HFFc6 (cell line): ENCODE results near the gene CHAC1. TPM values are rescaled to one million over a fixed set of nuclear protein-coding genes. Genes with fewer than 3 reads are reported as not detected.
A peak's percentile ranks its signal among the peaks of the same experiment; 100 is the strongest.

Experiments
- DNase-seq: peaks from one replicate; pipeline ENCODE4 v3.0.0-alpha.2; 2018
- H3K27ac Mint-ChIP-seq: 2 replicates; pipeline ENCODE4 v1.8.0; 2020; ENCODE audit warnings: mild to moderate bottlenecking, mixed read lengths
- H3K27me3 Mint-ChIP-seq: 2 replicates; pipeline ENCODE4 v1.8.0; 2021; ENCODE audit warnings: mild to moderate bottlenecking, moderate library complexity, mixed read lengths; ENCODE audit not compliant: insufficient read depth
- H3K36me3 Mint-ChIP-seq: 2 replicates; pipeline ENCODE4 v1.8.0; 2021; ENCODE audit warnings: low read depth, mixed read lengths
- H3K4me1 Mint-ChIP-seq: 2 replicates; pipeline ENCODE4 v1.8.0; 2020; ENCODE audit warnings: low read depth, mixed read lengths
- H3K4me3 Mint-ChIP-seq: 2 replicates; pipeline ENCODE4 v1.8.0; 2020; ENCODE audit warnings: mild to moderate bottlenecking, moderate library complexity, mixed read lengths
- H3K9me3 Mint-ChIP-seq: 2 replicates; pipeline ENCODE4 v1.8.0; 2020; ENCODE audit warnings: mild to moderate bottlenecking, mixed read lengths
- total RNA-seq, 6 experiments: library from RNA; stranded (reverse); fragmentation: NEBNext Ultra II Directional; extraction: Animal tissue kit (Norgen Biotek cat#: 25700); gene quantifications; 2 replicates in 1 of 6; 3 replicates in 5 of 6; pipeline ENCODE4 v1.2.3, GENCODE V29; 2021
- TF ChIP-seq, protein P1 (sequence below): fragments of 200-600 bp; sonication (generic); IDR thresholded peaks from 2 replicates; pipeline ENCODE4 v1.5.0; 2021; ENCODE audit warnings: antibody characterized with exemption, mild to moderate bottlenecking

The CHAC1 gene
- total RNA-seq, 6 experiments from 2014 or later: 20.8 to 26.0 (median 24.2) TPM

DNA sequence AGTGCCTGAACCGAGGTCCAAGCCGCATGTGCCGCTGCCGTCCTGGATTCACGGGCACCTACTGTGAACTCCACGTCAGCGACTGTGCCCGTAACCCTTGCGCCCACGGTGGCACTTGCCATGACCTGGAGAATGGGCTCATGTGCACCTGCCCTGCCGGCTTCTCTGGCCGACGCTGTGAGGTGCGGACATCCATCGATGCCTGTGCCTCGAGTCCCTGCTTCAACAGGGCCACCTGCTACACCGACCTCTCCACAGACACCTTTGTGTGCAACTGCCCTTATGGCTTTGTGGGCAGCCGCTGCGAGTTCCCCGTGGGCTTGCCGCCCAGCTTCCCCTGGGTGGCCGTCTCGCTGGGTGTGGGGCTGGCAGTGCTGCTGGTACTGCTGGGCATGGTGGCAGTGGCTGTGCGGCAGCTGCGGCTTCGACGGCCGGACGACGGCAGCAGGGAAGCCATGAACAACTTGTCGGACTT is 17.0 kb upstream of the CHAC1 start:
- TF ChIP-seq, protein P1, sequence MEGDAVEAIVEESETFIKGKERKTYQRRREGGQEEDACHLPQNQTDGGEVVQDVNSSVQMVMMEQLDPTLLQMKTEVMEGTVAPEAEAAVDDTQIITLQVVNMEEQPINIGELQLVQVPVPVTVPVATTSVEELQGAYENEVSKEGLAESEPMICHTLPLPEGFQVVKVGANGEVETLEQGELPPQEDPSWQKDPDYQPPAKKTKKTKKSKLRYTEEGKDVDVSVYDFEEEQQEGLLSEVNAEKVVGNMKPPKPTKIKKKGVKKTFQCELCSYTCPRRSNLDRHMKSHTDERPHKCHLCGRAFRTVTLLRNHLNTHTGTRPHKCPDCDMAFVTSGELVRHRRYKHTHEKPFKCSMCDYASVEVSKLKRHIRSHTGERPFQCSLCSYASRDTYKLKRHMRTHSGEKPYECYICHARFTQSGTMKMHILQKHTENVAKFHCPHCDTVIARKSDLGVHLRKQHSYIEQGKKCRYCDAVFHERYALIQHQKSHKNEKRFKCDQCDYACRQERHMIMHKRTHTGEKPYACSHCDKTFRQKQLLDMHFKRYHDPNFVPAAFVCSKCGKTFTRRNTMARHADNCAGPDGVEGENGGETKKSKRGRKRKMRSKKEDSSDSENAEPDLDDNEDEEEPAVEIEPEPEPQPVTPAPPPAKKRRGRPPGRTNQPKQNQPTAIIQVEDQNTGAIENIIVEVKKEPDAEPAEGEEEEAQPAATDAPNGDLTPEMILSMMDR: no peak
- Mint-ChIP-seq H3K9me3 (no peaks in the 10 kb centered on the region), H3K27ac (no peak overlapping the region), H3K4me3 (no peak overlapping the region), H3K36me3 (no peaks in the 10 kb centered on the region), H3K27me3 (peaks cover 1% of the 10 kb centered on the region), H3K4me1 (peaks cover 21% of the 10 kb centered on the region)
- DNase-seq: no peak

DNA sequence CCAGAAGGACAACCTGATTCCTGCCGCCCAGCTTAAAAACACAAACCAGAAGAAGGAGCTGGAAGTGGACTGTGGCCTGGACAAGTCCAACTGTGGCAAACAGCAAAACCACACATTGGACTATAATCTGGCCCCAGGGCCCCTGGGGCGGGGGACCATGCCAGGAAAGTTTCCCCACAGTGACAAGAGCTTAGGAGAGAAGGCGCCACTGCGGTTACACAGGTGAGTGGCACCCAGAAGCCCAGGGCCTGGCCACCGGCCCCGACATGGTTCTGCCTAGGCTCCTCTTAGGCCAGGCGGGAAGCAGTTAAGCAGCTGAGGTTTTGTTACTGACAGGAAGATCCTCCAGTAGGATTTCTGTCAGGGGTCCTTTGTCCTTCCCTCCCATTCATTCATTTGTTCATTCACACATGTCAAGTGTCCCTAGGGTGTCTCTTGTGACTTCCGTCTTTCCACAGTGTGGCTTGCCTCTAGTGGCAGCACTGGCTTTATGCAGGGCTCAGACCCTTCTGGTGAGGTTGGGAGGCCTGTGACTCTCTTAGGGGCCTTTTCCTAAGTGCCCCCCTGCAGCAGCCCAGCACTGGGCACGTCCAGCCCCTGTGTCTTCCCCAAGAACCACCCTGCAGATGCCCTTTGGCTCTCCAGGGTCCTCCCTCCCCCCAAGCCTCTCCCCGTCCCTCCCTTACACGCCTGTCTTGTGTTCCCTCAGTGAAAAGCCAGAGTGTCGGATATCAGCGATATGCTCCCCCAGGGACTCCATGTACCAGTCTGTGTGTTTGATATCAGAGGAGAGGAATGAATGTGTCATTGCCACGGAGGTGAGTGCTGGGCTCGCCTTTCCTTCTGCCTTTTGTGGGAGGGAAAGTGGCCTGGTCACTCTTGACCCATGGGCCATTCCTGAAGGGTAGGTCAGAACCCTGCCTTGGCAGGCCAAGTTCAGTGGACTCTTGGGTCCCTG is 16.3 kb upstream of the CHAC1 start:
- no peak for DNase-seq
- Mint-ChIP-seq H3K27ac (no peak overlapping the region), H3K9me3 (no peaks in the 10 kb centered on the region), H3K4me1 (peaks cover 23% of the 10 kb centered on the region), H3K4me3 (no peak overlapping the region), H3K27me3 (no peaks in the 10 kb centered on the region; the same call in none of the 2 replicates), H3K36me3 (no peaks in the 10 kb centered on the region)
- TF ChIP-seq, protein P1: peak; percentile 31; the same call in 1 of the 2 replicates

DNA sequence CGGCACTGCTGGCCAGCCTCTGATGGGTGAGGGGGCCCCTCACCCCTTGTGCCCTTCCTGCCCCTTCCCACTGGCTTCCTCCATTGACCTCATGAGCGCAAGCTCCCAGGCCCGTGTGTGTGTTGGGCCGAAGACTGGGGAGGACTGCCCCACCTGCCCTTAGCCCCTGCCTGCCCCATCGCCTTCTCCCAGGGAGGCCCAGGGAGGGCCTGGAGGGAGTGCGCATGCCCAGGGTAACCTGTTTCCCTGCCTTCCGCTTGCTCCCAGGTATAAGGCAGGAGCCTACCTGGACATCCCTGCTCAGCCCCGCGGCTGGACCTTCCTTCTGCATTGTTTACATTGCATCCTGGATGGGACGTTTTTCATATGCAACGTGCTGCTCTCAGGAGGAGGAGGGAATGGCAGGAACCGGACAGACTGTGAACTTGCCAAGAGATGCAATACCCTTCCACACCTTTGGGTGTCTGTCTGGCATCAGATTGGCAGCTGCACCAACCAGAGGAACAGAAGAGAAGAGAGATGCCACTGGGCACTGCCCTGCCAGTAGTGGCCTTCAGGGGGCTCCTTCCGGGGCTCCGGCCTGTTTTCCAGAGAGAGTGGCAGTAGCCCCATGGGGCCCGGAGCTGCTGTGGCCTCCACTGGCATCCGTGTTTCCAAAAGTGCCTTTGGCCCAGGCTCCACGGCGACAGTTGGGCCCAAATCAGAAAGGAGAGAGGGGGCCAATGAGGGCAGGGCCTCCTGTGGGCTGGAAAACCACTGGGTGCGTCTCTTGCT is 15.3 kb upstream of the CHAC1 start:
- TF ChIP-seq, protein P1: peak; percentile 68
- no peak overlapping the region for H3K27ac Mint-ChIP-seq
- DNase-seq: peak; percentile 58
- peaks cover 30% of the 10 kb centered on the region for H3K4me1 Mint-ChIP-seq
- H3K4me3 Mint-ChIP-seq: no peak overlapping the region
- no peaks in the 10 kb centered on the region for H3K9me3 Mint-ChIP-seq
- no peaks in the 10 kb centered on the region for H3K36me3 Mint-ChIP-seq
- no peaks in the 10 kb centered on the region; the same call in 1 of the 2 replicates for H3K27me3 Mint-ChIP-seq

DNA sequence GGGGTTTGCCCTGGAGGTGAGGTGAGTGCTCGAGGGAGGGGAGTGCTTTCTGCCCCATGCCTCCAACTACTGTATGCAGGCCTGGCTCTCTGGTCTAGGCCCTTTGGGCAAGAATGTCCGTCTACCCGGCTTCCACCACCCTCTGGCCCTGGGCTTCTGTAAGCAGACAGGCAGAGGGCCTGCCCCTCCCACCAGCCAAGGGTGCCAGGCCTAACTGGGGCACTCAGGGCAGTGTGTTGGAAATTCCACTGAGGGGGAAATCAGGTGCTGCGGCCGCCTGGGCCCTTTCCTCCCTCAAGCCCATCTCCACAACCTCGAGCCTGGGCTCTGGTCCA is 14.8 kb upstream of the CHAC1 start:
- no peak for DNase-seq
- Mint-ChIP-seq H3K36me3 (no peaks in the 10 kb centered on the region), H3K4me3 (no peak overlapping the region), H3K9me3 (no peaks in the 10 kb centered on the region), H3K4me1 (peaks cover 32% of the 10 kb centered on the region), H3K27ac (no peak overlapping the region), H3K27me3 (no peaks in the 10 kb centered on the region; the same call in 1 of the 2 replicates)
- TF ChIP-seq, protein P1: no peak

DNA sequence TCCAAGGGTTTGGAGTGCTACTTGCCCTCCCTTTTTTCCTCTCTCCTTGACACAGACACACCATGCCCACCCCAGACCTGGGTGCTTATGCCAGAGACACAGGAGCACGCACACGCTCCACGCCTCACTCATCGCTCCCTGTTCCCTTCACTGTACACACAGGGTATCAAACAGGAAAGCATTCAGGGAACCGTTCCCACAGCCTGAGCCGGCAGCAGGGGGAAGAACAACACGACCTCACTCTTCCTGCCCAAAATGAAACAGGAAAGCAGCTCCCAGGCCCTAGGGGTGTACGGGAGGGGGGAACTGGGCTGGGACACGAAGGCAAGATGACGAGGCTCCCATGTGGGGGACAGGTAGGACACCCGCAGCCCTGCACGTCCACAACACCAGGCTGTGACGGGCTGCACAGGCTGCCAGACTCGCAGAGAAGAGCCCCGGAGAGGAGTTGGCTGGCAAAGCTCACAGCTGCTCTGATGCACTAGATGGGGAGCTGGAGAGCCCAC is 12.9 kb upstream of the CHAC1 start:
- H3K36me3 Mint-ChIP-seq: no peaks in the 10 kb centered on the region

More for the DNA sequence above, 12.9 kb upstream of the CHAC1 start:
- H3K9me3 Mint-ChIP-seq: no peaks in the 10 kb centered on the region
- H3K4me3 Mint-ChIP-seq: peak overlapping the region; percentile 81
- TF ChIP-seq, protein P1: no peak
- H3K27ac Mint-ChIP-seq: peak overlapping the region; percentile 94
- peaks cover 32% of the 10 kb centered on the region for H3K4me1 Mint-ChIP-seq
- H3K27me3 Mint-ChIP-seq: peaks cover 1% of the 10 kb centered on the region; the same call in 1 of the 2 replicates
- no peak for DNase-seq
